HAP-1 (cell line): Measurements from ENCODE around the gene BCKDHB.

Experiments
- DNase-seq, 2 experiments: peaks; one replicate each; pipeline ENCODE4 v3.0.0-alpha.2; 2016 to 2020; ENCODE audit warnings: low spot score in 2 of 2
- H3K27me3 ChIP-seq: fragments of 250-450 bp; sonication (Bioruptor Pico); 2 replicates; pipeline ENCODE4 v1.5.1; 2020; ENCODE audit warnings: low read depth, mild to moderate bottlenecking, moderate library complexity
- H3K36me3 ChIP-seq: fragments of 250-450 bp; sonication (Bioruptor Pico); replicated peaks from 2 replicates; pipeline ENCODE4 v1.5.1; 2020; ENCODE audit warnings: mild to moderate bottlenecking
- H3K4me1 ChIP-seq: fragments of 250-450 bp; sonication (Bioruptor Pico); 2 replicates; pipeline ENCODE4 v1.5.1; 2020; ENCODE audit warnings: mild to moderate bottlenecking
- H3K4me3 ChIP-seq: fragments of 250-450 bp; sonication (Bioruptor Pico); 2 replicates; pipeline ENCODE4 v1.5.1; 2020; ENCODE audit warnings: mild to moderate bottlenecking, moderate library complexity
- H3K9me3 ChIP-seq: fragments of 250-450 bp; sonication (Bioruptor Pico); 2 replicates; pipeline ENCODE4 v1.5.1; 2020; ENCODE audit warnings: mild to moderate bottlenecking, moderate library complexity
- in situ Hi-C: fragments of 300-500 bp; cut with MboI; formaldehyde crosslinking; loops from 3 replicates; pipeline ENCODE4 v1.14.3; 2020; ENCODE audit warnings: low sequenced_read_pairs, inconsistent platforms, mixed read lengths

BCKDHB gene

DNA sequence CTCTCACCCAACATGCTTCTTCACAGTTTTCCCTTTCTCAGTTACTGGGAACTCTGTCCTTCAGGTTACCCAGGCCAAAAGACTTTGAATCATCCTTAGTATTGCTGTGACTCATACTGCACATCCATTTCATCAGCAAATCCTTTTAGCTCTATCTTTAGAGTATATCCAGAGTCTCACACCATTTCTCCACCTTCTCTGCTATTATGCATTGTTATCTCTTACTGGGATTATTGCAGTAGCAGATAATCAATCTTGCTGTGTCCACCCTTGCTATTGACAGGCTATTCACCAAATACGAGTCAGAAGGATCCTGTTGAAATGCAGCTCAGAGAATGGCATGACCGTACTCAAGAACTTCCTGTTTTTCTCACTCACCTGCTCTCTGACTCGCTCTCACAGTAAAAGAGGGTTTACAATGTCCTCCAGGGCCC is 57.3 kb downstream of the BCKDHB start:
- Histone ChIP-seq H3K9me3 (no peaks in the 10 kb centered on the region), H3K4me1 (no peaks in the 10 kb centered on the region), H3K27me3 (no peaks in the 10 kb centered on the region), H3K4me3 (no peak overlapping the region), H3K36me3 (no peaks in the 10 kb centered on the region)
- in situ Hi-C loops: no loop called here
- no peak for DNase-seq

- H3K27me3 ChIP-seq: no peaks in the 10 kb centered on the region
- no peaks in the 10 kb centered on the region for H3K4me1 ChIP-seq
- H3K36me3 ChIP-seq: no peaks in the 10 kb centered on the region
- H3K9me3 ChIP-seq: no peaks in the 10 kb centered on the region
- DNase-seq: no peak
- H3K4me3 ChIP-seq: no peak overlapping the region
- in situ Hi-C loops: no loop called here
These were observed 58.7 kb downstream of the BCKDHB start for GRCh38 chr6:80165143-80165542.

GRCh38 chr6:80165819-80166218 is 59.3 kb downstream of the BCKDHB start:
- in situ Hi-C loops: no loop called here
- Histone ChIP-seq H3K9me3 (no peaks in the 10 kb centered on the region), H3K4me3 (no peak overlapping the region), H3K4me1 (no peaks in the 10 kb centered on the region), H3K36me3 (no peaks in the 10 kb centered on the region), H3K27me3 (no peaks in the 10 kb centered on the region)
- no peak for DNase-seq

DNA sequence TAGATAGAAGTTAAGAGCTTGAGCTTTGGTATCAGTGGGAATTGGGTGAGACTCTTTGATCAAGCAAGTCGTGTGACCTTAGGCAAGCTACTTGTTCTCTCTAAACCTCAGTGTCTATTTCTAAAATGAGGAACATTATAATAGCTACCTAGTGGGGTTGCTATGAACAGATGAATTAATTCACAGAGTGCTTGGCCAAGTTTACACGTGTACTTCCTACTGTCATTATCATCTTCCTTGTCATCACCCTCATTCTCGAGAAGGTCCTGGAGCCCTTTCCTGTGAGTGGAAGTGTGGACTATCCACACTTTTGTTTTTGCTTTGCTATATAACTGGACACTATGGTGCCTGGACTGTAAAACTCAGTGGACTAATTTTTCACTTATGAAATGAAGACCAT is 64.0 kb downstream of the BCKDHB start:
- Histone ChIP-seq H3K9me3 (no peaks in the 10 kb centered on the region), H3K36me3 (no peaks in the 10 kb centered on the region), H3K4me1 (no peaks in the 10 kb centered on the region), H3K4me3 (no peak overlapping the region), H3K27me3 (no peaks in the 10 kb centered on the region)
- in situ Hi-C loops: no loop called here
- no peak for DNase-seq

DNA sequence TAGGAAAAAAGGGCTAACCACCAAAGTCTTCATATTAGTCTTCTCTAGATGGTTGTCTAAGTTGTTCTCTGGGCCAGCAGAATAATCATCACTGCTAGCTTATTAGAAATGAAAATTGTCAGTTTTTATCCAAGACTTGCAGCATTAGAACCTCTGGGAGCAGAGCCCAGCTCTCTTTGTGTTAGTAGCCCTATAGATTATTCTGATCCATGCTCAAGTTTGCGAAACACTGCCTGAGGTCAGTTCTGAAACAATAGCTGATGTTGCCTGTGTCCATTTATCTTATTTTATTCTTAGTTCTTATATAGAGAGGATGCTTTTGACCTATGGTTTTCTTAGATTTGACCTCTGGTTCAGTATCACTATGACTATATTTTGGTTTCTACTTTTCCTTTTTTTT is 66.9 kb downstream of the BCKDHB start:
- in situ Hi-C loops: no loop called here
- Histone ChIP-seq H3K9me3 (no peaks in the 10 kb centered on the region), H3K27me3 (no peaks in the 10 kb centered on the region), H3K36me3 (no peaks in the 10 kb centered on the region), H3K4me3 (no peak overlapping the region), H3K4me1 (no peaks in the 10 kb centered on the region)
- DNase-seq: no peak

DNA sequence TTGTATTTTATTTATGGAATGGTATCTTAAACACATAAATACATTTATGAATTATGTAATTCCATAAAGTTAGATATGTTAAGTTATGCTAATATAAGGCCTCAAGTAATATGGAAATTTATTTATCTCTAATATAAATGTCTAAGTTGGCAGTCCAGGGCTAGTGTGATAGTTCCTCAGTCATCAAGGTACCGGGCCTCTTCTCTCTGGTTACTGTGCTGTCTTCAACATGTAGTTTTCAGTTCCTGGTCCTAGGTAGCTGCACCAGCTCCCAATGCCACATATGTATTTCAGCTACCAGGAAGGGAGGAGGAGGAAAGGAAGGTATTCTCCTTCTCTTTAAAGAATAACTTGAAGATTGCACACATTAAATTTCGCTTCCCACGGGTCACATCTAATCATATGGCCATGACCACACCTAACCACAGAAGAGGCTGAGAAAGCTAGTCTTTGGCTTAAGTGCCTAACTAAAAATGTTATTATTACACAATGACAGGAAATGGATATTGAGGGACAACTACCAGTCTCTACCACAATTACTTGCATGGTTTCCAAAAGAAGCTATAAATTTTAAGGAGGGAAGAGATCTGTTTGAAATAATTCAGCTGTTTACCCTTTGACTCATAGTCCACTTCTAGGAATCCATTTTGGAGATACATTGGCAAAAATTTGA is 68.6 kb downstream of the BCKDHB start:
- Histone ChIP-seq H3K27me3 (no peaks in the 10 kb centered on the region), H3K36me3 (no peaks in the 10 kb centered on the region), H3K4me3 (no peak overlapping the region), H3K9me3 (no peaks in the 10 kb centered on the region), H3K4me1 (no peaks in the 10 kb centered on the region)
- in situ Hi-C loops: no loop called here
- DNase-seq: no peak

GRCh38 chr6:80179695-80180094 is 73.2 kb downstream of the BCKDHB start:
- Histone ChIP-seq H3K4me3 (no peak overlapping the region), H3K4me1 (no peaks in the 10 kb centered on the region), H3K36me3 (no peaks in the 10 kb centered on the region), H3K27me3 (no peaks in the 10 kb centered on the region), H3K9me3 (no peaks in the 10 kb centered on the region)
- DNase-seq: no peak
- in situ Hi-C loops: no loop called here

DNA sequence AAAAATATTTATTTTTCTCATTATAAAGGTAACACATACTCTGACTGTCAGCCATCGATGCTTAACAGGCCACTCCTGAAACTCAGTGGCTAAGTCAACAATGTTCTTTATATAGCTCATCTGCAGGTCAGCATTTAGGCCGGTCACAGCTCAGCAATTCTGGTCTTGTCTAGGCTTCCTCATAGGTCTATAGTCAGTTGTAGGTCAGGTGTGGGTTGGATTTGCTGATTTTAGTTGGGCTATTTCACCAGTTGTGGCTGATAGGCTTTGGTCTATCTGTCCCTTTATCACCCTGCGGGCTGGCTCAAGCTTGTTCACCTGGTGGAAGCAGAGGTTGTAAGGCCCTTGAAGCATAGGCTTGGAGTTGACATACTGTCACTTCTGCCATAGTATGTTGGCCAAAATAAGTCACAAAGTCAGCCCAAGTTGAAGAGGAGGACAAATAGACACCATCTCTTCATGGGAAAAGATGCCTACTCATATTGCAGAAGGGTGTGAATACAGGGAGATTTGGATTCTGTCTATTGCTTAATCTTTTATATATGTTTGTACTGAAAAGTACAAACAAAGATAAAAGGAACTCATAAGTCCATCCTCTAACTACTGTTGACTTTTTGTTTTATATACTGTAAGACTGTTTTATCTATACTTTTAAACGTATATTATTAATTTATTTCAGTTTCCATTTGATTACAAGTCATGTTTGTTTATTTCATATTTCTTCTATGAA is 75.0 kb downstream of the BCKDHB start:
- H3K4me1 ChIP-seq: no peaks in the 10 kb centered on the region
- DNase-seq: no peak
- no peak overlapping the region for H3K4me3 ChIP-seq
- in situ Hi-C loops: no loop called here
- no peaks in the 10 kb centered on the region for H3K36me3 ChIP-seq
- H3K27me3 ChIP-seq: no peaks in the 10 kb centered on the region
- H3K9me3 ChIP-seq: no peaks in the 10 kb centered on the region

DNA sequence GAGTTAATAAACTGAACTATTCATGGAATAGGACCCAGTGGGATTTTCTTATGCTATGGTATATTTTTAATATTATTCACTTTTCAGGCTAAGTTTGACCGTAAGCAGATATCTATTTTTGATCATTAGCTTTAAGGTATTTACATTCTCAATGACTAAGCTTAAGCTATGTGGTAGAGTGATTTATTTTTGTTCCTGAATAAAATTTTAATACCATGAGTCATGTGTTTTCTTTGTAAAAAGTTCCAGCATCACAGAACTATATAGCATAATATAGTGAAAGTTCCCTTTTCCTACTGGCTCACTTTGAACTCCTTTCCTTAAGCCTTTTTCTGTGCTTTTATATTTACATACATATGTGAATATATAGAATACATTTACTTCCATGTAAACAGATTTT is 75.8 kb downstream of the BCKDHB start:
- Histone ChIP-seq H3K9me3 (no peaks in the 10 kb centered on the region), H3K27me3 (no peaks in the 10 kb centered on the region), H3K4me1 (no peaks in the 10 kb centered on the region), H3K4me3 (no peak overlapping the region), H3K36me3 (no peaks in the 10 kb centered on the region)
- no peak for DNase-seq
- in situ Hi-C loops: no loop called here

DNA sequence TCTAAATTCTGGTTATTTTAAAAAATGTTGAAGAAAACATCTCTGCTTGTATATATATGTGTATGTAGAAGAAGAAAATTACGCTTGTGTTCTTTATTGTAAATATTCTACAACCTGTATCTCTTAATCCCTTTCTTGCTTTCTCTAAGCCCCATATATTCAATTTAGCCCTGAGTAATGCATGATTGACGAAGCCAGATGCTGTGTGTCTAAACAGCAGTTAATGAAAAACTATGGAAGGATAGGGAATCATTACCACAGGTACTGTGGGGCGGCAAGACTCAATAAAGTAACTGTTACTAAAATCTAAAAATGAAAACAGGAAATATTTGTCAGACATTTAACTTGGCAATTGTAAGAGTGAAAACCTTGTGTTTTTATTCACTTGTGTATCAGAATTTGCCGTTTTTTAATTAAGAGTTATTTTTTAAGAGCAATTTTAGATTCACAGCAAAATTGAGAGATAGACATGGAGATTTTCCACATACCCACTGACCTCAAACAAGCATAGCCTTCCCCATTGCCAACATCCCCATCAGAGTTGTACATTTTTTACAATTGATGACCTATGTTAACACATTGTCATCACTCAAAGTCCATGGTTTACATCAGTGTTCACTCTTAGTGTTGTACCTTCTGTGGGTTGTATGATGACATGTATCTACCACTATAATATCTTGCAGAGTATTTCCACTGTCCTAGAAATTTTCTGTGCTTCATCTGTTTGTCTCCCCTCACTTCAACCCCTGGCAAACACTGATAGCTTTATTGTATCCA is 76.7 kb downstream of the BCKDHB start:
- in situ Hi-C loops: no loop called here

DNA sequence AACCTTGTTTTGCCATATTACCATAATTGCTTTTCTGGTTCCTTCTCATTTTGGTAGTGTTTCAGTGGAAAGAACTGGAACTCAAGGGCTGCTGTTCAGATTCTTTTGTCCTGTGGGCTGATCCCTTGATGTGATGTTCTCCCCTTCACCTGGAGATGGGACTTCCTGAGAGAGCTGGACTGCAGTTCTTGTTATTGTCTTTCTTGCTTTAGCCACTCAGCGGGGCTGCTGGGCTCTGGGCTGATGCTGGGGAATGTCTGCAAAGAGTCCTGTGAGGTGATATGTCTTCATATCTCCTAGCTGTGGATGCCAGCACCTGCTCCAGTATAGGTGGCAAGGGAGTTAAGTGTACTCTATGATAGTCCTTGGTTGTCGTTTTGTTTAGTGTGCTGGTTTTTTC is 79.0 kb downstream of the BCKDHB start:
- in situ Hi-C loops: no loop called here
- Histone ChIP-seq H3K4me1 (no peaks in the 10 kb centered on the region), H3K9me3 (no peaks in the 10 kb centered on the region), H3K36me3 (no peaks in the 10 kb centered on the region), H3K4me3 (no peak overlapping the region), H3K27me3 (no peaks in the 10 kb centered on the region)
- no peak for DNase-seq

More for the DNA sequence above, 76.7 kb downstream of the BCKDHB start:
- Histone ChIP-seq H3K27me3 (no peaks in the 10 kb centered on the region), H3K4me3 (no peak overlapping the region), H3K36me3 (no peaks in the 10 kb centered on the region), H3K4me1 (no peaks in the 10 kb centered on the region), H3K9me3 (no peaks in the 10 kb centered on the region)
- DNase-seq: no peak

GRCh38 chr6:80186082-80186481 is 79.6 kb downstream of the BCKDHB start:
- Histone ChIP-seq H3K27me3 (no peaks in the 10 kb centered on the region), H3K9me3 (no peaks in the 10 kb centered on the region), H3K36me3 (no peaks in the 10 kb centered on the region), H3K4me1 (no peaks in the 10 kb centered on the region), H3K4me3 (no peak overlapping the region)
- in situ Hi-C loops: no loop called here
- DNase-seq: no peak

- no peak for DNase-seq
- in situ Hi-C loops: no loop called here
- H3K4me3 ChIP-seq: no peak overlapping the region
- no peaks in the 10 kb centered on the region for H3K4me1 ChIP-seq
- H3K9me3 ChIP-seq: no peaks in the 10 kb centered on the region
- no peaks in the 10 kb centered on the region for H3K27me3 ChIP-seq
- H3K36me3 ChIP-seq: no peaks in the 10 kb centered on the region
These were observed 90.4 kb downstream of the BCKDHB start for GRCh38 chr6:80196906-80197305.

DNA sequence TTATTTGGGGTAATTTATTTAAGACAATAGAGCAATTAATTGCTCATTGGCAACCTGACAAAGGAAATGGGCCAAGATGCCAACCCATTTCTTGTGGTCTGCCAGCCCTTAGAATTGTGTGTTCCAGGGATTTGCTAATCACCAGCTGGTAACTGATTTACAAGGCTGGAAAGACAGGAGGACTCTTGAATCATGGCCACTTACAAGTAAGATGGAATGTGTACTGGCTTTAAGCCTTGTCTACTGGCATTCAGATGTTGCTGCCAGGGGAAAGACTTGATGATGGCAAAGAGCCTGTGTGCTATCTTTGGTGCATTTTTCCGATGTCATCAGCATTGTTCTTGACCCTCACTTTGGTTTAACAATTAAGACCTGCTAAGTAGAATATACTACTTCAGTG is 91.0 kb downstream of the BCKDHB start:
- Histone ChIP-seq H3K9me3 (no peaks in the 10 kb centered on the region), H3K36me3 (no peaks in the 10 kb centered on the region), H3K4me3 (no peak overlapping the region), H3K4me1 (no peaks in the 10 kb centered on the region), H3K27me3 (no peaks in the 10 kb centered on the region)
- in situ Hi-C loops: no loop called here
- no peak for DNase-seq
